Measurements from ENCODE around the gene ADAM15.

Gene ADAM15

DNA sequence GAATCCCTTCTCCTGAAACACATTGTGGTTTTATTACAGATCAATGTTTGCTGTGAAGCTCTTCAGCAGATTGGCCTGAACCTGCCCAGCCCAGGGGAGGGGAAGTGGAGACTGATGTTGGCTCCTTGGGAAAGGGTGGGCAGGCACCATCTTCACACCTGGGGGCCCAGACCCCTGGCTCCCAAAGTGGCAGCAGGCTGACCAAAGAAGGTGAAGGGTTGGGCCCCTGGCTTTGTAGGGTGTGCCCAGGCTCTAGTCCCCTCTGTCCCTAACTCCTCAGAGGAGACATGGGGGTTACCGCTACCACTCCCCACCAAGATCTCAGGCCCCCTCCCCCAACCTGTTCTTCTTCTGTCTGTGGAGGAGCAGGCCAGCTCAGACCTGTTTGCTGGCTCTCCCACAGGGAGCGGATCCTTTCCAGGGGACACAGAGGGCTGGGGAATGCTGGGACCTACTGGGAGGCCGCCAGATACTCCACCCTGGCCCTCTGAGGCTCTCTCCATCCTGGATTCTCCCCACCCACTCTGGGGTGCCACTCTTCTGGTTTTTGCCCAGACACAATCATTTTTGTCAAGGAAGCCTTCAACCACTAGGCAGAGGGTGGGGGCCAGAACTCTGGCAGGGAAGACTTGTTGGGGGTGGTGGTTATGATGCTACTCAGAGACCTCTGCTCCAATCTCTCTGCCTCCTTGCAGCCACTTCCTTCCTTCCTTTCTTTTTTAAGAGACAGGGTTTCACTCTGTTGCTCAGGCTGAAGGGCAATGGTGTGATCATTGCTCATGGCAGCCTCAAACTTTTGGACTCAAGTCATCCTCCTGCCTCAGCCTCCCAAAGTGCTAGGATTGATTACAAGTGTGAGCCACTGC, 22.5 kb downstream of the ADAM15 start:
- no peak for DNase-seq

DNA sequence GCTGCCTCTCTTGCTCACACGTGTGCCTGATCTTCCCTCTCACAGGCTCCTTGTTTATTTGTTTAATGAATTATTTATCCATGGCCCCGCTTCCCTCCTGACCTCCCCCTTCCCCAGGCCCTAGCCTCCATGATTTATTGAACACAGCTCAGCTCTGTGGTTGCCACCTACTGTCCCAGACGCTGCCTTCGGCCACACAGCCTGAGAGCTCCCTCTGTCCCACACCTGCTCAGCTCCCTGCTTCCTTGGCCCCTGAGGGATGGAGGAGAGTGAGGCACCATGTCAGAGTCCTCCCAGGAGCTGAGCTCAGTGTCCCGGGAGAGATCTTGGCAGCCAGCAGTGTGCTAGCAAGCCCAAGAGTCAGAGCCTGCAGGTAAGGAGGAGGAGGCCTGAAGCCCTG, 24.4 kb downstream of the ADAM15 start:
- DNase-seq = no peak

DNA sequence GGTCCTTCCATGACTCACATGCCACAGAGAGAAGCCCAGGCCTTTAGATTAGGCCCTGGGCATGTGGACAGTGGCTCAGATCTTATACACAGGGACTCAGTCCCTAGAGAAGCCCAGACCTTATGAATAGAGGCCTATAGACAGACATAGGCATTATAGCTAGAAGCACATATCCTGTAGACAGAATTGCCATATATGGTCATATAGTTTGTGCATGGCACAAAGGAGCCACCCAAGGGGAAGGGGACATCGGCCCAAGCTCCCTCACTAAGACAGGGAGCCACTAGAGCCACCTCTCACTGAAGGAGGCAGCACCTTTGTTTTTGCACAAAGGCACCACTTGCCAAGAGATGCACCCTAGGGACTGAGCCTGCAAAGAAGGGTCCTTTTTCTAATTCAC, 25.3 kb downstream of the ADAM15 start:
- no peak for DNase-seq

DNA sequence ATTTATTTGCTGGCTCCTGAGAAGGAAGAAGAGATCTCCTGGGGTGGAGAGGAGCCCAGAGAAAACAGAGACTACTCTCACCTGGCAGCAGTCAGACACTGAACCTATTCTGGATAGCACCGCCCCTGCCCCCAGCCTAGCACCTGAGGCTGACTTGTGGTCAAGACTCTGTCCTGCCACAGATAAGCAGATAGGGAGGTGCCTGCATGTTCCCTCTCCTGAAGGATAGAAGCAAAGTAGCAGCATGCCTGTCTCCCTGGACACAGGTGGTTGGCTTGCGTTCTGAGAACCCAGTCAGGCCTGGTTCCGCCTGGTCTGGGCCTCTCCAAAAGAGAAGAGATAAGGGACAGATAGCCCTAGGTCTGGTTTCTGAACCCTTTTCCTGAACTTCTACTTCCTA, 26.2 kb downstream of the ADAM15 start:
- no peak for DNase-seq

DNA sequence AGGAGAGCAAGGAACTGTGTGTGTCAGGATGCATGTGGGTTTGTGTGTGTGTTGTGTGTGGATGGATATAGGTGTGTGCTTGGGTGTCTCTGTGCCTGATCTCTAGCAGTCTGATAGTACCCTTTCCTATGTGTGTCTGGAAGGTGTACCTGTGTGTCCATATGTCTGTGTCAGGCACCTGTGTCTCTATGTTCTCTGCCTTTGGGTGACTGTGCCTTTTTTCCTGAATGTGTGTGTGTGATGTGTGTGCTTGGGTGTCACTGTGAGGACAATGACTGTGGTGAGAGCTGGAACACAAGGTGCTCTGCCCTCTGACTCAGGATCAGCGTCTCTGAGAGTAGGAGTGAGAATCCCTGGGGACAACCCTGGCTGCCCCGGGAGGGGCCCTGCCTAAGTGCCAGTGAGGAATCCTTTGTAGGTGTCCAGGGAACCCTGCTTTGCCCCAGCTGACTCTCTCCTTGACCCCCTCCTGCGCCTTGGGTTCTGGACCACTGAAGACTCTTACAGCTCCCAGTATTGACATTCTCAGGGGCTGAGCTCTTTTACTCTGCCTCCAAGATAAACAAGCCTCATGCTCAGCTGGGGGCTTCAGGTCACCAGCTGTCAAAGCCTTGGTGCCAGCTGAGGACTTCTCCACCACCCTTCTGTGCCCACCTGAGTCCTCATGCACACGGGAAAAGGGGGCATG, 26.8 kb downstream of the ADAM15 start:
- DNase-seq = no peak

DNA sequence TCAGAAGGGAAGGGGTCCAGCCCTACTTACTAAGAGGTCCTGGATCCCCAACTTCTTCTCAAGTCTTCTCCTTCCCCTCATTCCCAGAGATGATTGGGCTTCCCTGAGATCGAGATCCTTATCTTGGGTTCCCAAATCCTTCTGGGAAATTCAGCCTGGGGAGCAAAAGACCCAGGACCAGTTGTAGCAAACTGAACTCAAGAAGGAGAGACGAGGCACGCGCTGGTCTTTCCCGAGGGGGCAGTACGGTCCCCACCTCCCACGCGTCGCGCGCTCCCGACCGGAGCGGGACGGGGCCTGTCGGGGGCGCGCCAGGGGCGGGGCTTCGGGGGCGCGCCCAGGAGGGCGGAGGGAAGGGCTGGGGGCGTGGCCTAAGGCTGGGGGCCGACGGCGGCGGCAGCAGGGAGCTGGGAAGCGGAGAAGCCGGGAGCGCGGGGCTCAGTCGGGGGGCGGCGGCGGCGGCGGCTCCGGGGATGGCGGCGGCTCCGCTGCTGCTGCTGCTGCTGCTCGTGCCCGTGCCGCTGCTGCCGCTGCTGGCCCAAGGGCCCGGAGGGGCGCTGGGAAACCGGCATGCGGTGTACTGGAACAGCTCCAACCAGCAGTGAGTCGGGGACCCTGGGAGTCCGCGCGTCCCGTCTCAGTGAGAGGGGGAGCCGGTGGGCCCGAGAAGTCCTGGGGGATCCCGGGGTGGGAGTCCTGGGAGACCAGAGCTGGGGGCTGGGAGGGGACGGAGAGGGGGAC, 27.5 kb downstream of the ADAM15 start, which contains the start of gene EFNA3:
EFNA3 (plus strand) TSS at position 369 of the 741 bp plus-strand sequence; CDS start at position 474, 105 bp downstream.
- peak; percentile 55 for DNase-seq

DNA sequence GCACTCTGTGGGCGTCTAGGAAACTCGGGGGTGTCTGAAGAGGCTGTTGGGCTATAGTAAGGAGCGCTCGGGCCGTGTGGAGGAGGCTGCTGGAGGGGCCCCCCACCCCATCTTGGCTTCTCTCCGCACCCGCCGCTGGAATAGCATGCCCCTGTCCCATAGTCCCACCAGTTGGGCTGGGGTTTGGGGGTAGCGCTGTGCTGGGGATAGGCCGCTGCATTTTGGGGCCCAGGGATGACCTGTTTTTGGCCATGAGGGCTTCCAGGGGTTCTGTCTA, 28.0 kb downstream of the ADAM15 start:
- DNase-seq = no peak

DNA sequence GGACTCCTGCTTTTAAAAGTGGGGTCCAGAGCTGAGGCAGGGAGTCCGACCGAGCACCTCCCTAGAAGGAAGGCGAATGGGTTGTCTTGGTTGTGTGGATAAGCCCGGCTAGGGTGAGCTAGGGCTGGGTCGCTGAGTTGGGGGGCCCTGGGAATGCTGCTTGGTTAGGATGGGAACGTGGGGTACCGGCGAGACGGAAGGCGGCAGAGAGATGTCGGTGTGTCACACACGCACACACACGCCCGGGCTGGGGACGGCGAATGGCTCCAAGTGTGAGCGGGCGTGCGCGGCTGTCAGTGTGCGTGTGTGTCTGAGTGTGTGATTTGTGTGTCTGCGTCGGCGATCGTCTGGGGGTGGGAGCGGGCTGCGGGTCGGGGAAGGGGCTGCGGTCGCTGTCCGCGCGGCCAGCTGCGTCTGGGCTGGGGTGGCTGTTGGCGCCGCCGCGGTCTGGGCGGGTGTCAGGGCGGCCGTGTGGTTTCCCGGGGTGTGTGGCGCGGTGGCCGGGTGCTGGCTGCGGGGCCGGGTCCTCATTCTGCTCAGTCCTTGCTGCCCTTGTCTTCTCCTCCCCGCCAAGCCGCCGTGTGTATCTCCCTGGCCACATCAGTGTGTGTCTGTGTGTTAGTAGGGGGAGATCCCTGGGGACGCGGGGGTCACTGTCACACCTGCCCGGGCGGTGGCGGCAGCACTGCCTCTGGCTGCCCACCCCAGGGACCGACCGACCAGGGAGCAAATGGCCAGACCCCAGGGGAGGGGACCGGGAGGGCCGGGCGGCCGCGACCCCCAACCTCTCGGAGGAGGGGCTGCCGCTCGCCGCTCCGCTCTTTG, 28.6 kb downstream of the ADAM15 start:
- no peak for DNase-seq

DNA sequence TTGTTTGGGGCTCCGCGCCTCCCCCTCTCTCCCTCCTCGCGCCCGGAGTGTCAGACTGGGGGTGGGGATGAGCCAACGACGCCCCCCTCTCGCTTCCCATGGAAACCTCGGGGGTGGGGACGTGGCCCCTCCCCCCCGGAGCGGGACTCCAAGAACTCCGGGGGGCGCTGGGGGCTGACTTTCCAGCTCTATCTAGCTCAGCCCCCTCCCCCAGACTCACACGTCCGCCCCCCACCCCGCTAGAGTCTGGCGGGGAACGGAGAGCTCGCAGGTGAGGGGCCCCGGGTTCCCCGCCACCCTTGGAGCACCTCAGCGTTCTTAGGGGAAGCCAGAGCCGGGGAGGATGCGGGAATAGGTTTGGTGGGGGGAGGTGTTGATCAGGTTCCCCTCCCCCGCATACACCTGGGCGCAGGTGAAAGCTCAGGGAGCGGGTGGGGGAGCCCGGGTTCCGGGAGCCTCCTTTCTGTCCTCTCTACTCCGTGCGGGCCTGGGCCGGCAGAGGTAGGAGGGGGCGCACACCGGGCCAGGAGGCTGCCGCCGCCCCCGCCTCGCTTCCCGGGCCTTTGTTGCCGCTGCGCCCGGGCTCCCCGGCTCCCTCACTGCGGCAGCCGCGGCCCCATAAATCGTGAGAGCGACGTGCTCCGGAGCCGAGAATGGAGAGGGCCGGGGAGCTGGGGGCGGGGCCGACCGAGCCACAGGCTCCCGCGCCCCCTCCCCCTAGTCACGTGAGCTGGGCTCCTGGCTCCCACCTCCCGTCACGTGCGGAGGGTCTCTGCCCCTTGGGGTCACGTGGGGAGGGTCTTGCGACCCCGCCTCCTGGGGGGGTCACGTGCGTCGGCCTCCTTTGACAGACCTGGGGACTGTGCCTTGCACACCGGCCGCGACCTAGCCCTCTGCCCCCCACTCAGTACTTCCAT, 29.5 kb downstream of the ADAM15 start:
- DNase-seq = no peak

DNA sequence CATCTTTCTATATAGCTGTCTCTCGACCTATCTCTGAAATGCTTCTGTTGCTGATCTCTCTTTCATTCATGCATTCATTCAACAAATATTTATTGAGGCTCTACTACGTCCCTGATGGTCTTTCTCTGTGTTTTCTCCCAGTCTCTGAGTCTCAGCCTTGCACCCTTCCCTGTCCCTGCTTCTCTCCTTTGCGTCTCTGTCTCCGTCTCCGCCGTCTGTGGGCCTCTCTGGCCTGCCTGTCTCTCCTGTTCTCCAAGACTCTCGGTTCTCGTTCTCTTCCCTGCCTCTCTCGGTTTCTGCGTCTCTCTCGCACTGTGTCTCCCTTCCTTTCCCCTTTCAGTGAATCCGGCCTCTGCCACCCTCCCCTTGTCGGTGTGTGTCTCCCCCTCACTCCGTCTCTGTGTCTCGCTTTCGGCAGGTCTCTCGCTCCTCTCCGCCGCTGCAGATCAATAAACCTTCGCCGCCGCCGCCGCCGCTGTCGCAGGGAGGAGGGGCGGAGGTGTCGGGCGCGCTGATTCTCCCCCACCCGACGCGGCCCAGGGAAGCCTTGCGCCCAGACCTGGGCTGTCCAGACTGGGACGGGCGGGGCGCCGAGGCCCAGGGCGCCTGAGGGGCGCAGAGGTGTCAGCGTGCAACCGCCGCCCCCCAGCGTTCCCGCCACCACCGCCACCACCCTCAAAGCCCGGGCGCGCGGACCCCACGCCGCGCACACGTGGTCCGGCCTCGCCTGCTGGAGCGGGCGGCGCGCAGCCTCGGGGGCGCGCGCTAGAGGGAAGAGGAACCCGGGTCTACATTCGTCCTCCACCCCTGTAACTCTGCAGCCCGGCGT, 30.6 kb downstream of the ADAM15 start:
- DNase-seq = no peak

DNA sequence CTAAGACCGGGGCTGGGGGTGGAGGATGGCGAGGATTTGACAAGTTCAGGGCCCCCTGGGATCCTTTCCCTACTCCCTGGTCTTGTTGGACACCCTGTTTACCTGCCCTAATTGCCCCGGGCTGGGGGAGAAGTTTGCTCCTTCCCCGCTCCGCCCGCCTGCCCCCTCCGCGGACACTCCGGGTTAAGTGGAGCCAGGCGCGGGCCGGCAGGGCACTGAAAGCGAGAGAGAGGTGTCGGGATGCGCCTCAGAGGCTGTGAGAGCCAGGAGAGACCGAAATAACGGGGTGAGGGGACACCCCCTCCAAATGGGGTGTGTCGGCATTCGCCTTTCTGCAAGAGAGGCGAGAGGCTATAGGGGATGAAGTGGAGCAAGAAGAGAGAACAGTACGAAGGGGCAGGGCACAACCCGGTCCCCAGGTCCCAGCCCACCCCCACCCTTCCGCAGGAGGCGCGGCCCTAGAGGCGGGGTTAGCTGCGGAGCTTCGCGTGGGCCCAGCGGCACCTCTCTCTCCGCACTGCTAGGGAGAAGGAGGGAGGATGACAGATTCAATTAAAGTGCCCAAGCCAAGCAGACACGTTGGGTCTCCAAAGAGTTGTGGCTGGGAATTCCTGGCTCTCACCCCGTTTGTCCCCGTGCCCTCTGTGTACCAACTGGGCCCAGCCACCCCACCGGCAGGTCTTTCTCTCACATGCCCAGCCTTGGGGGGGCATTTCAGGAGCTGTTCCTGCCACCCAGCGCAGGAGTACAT, 31.4 kb downstream of the ADAM15 start:
- DNase-seq = no peak

DNA sequence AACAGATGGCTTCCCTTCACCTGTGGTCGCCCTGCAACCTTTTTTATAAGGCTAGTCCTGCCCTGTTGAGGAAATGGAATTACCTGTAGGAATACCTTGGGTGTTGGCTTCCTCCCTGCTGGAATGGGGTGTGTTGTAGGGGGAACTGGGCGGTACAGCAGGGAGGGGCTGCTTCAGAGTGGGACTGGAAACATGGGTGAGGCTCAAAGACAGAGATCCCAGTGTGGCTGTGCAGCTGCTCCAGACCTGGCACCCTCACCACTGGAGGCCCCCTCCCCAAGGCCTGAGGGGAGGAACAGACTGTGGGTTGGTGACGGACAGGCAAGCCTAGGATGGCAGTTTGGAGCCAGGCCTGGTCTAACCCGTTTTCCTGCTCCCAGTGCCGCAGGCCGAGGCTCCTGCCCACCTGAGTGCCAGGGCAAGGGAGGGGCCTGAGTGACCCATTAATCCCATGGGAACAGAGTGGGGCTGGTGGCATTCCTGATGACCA, 32.0 kb downstream of the ADAM15 start:
- no peak for DNase-seq

DNA sequence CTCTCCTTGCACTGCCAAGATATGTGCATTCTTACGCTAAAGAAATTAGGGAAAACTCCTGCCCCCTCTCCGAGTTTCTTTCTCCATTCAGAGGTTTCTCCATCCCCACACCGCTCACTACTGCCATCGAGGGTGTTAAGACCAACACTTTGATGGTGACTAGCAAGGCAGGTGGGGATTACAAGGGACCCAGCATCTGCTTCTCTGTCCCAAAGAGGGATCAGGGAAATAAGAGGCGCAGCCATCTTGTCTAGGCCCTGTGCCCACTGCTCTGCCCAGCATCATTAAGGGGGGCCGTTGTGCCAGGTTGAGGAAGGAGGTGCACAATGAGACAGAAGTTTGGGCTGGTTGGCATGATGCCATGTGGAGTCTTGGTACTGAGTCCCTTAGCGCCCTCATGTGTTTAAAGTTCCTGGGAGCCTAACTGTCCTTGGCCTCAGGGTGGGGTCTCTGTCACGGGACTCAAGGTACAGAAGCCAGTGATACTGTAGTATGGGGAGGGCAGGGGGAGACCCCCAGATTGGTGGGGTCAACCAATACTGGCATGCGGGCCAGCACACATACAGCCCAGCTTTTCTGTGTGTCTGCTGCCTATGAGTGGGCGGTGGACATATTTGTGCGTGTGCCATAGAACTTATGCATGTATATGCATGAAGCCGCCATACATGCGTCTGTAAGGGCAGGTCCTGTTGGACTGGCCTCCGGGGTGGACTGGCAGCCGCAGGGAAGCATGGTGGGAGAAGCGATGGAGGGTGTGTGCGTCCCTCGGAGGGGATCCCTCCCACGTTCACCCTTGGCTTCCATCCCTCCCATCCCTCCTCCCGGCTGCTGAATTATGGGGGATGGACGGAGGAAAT, 33.0 kb downstream of the ADAM15 start:
- no peak for DNase-seq

DNA sequence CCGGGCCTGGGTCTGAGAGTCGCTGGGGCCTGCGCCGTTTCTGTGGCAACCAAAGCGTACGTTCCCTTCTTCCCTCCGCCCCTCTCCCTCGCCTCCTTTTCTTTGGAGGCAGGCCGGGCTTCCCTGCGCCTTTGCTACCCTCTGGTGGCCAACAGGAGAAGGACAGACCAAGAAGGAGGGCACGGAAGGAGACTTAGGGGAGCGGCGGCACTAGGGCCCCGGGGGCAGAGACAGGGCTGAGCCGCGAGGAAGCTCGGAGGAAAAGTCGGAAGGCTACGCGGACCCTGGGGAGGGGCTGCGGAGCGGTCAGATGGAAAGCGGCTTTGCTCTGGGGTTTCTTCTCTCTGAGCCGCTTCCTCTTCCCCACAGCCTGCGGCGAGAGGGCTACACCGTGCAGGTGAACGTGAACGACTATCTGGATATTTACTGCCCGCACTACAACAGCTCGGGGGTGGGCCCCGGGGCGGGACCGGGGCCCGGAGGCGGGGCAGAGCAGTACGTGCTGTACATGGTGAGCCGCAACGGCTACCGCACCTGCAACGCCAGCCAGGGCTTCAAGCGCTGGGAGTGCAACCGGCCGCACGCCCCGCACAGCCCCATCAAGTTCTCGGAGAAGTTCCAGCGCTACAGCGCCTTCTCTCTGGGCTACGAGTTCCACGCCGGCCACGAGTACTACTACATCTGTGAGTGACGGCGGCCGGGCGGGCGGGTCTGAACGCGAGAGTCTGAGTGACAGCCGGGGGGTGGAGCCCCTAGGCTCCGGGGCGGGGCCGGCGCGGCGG, 33.8 kb downstream of the ADAM15 start:
- peak; percentile 91 for DNase-seq

DNA sequence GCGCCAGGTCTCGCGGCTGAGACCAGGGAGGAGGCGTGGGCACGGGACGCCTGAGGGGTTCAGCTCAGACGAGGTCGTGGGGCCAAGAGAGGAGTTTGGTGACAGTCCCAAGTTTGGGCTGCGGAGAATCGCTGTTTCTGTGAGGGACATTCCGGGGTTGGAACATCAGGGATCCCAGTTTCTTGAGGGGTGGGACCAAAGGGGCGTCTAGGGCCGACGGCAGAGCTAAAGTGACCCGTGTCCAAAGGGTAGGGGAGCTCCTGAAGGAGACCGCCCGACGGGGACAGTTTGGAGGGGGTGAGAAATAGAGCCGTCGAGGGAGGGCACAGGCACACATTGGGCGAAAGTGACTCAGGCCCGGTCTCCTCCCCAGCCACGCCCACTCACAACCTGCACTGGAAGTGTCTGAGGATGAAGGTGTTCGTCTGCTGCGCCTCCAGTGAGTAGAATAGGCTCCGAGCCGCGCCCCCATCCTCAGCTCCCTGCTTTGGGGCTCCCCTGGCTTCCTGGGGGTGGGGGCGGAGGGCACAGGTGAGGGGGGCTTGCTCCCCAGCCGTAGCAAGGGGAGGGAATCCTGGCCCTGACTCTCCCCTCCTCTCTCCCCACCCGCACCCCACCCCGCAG, 34.5 kb downstream of the ADAM15 start:
- peak; percentile 77 for DNase-seq

DNA sequence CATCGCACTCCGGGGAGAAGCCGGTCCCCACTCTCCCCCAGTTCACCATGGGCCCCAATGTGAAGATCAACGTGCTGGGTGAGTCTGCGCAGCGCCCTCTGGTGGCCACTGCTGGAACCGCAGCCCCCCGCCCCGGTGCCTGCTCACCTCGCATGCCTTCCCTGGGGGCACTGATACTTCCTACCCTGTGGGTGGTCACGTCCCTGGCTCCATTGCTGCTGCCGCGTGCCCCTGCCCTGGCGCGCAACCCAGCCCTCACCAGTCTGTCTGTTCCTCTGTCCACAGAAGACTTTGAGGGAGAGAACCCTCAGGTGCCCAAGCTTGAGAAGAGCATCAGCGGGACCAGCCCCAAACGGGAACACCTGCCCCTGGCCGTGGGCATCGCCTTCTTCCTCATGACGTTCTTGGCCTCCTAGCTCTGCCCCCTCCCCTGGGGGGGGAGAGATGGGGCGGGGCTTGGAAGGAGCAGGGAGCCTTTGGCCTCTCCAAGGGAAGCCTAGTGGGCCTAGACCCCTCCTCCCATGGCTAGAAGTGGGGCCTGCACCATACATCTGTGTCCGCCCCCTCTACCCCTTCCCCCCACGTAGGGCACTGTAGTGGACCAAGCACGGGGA, 35.1 kb downstream of the ADAM15 start:
- peak; percentile 73 for DNase-seq
